ENCODE data around the gene ANKHD1. TPM values are rescaled to one million over a fixed set of nuclear protein-coding genes. Genes with fewer than 3 reads are reported as not detected.

ANKHD1 gene
- polyA plus RNA-seq, 1 of the 3 experiments (the other 2 are of a cell fraction), result 26.7 TPM

GRCh38 chr5:140587495-140587894 is 185.9 kb downstream of the ANKHD1 start:
- WGBS (ENCODE audit: low lambda C conversion rate), result 94% methylated on average over 1 of the region's 1 CpG
- Histone ChIP-seq H3K4me3 (ENCODE audit: low read depth in 2 of 2, low read length in 1 of 2) (no peak overlapping the region), H4K20me1 (ENCODE audit: insufficient read depth) (no peaks in the 10 kb centered on the region), H3K27me3 (ENCODE audit: insufficient read depth) (no peaks in the 10 kb centered on the region), H3K9ac (no peak overlapping the region), H3K4me2 (no peak overlapping the region), H3K36me3 (replicated peaks in 1 of 2; ENCODE audit: control insufficient read depth in 1 of 2, insufficient read depth in 2 of 2, low read length in 1 of 2) (no peaks in the 10 kb centered on the region), H3K4me1 (ENCODE audit: control insufficient read depth in 1 of 2, insufficient read depth in 2 of 2, low read depth in 1 of 2, low read length in 1 of 2) (no peaks in the 10 kb centered on the region), H3K79me2 (ENCODE audit: insufficient read depth) (no peaks in the 10 kb centered on the region), H2AFZ (ENCODE audit: low read depth) (no peak overlapping the region), H3F3A (replicated peaks; ENCODE audit: insufficient read depth) (no peaks in the 10 kb centered on the region), H3K9me2 (no peaks in the 10 kb centered on the region), H3K27ac (ENCODE audit: low read depth in 2 of 2, low read length in 1 of 2) (no peak overlapping the region), H3K9me3 (no peaks in the 10 kb centered on the region)
- no peak for TF ChIP-seq CHD2 (IDR thresholded peaks at IDR 0.05; ENCODE audit: low read length, partially characterized antibody)
- TF ChIP-seq MEF2A (IDR thresholded peaks at IDR 0.05; ENCODE audit: borderline replicate concordance, low read depth), result no peak
- TF ChIP-seq FOXJ3 (CRISPR knock-in tag; IDR thresholded peaks at IDR 0.05), result no peak
- no peak for TF ChIP-seq ELF1 (IDR thresholded peaks at IDR 0.05)
- no peak for TF ChIP-seq RCOR1 (IDR thresholded peaks at IDR 0.05; ENCODE audit: low read length)
- no peak for TF ChIP-seq TEAD4 (IDR thresholded peaks at IDR 0.05; ENCODE audit: borderline replicate concordance, insufficient read depth)
- no peak for TF ChIP-seq EP300 (IDR thresholded peaks at IDR 0.05; ENCODE audit: borderline replicate concordance in 1 of 2, low read depth in 1 of 2, low read length in 1 of 2)
- no peak for TF ChIP-seq GABPA (IDR thresholded peaks at IDR 0.05; ENCODE audit: low read depth)
- no peak for TF ChIP-seq RXRA (IDR thresholded peaks at IDR 0.05; ENCODE audit: borderline replicate concordance, low read depth)
- TF ChIP-seq, protein P1, sequence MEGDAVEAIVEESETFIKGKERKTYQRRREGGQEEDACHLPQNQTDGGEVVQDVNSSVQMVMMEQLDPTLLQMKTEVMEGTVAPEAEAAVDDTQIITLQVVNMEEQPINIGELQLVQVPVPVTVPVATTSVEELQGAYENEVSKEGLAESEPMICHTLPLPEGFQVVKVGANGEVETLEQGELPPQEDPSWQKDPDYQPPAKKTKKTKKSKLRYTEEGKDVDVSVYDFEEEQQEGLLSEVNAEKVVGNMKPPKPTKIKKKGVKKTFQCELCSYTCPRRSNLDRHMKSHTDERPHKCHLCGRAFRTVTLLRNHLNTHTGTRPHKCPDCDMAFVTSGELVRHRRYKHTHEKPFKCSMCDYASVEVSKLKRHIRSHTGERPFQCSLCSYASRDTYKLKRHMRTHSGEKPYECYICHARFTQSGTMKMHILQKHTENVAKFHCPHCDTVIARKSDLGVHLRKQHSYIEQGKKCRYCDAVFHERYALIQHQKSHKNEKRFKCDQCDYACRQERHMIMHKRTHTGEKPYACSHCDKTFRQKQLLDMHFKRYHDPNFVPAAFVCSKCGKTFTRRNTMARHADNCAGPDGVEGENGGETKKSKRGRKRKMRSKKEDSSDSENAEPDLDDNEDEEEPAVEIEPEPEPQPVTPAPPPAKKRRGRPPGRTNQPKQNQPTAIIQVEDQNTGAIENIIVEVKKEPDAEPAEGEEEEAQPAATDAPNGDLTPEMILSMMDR (IDR thresholded peaks at IDR 0.05), result no peak
- no peak for TF ChIP-seq RFX5 (IDR thresholded peaks at IDR 0.05; ENCODE audit: low read length)
- TF ChIP-seq JUND (IDR thresholded peaks at IDR 0.05), result no peak
- TF ChIP-seq, protein P2, sequence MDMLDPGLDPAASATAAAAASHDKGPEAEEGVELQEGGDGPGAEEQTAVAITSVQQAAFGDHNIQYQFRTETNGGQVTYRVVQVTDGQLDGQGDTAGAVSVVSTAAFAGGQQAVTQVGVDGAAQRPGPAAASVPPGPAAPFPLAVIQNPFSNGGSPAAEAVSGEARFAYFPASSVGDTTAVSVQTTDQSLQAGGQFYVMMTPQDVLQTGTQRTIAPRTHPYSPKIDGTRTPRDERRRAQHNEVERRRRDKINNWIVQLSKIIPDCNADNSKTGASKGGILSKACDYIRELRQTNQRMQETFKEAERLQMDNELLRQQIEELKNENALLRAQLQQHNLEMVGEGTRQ (IDR thresholded peaks at IDR 0.05; ENCODE audit: borderline replicate concordance, low read depth, low read length), result no peak
- TF ChIP-seq NFIC (IDR thresholded peaks at IDR 0.05; ENCODE audit: borderline replicate concordance), result no peak
- no peak for TF ChIP-seq FOSL2 (IDR thresholded peaks at IDR 0.05; ENCODE audit: borderline replicate concordance, low read depth)
- no peak for TF ChIP-seq RAD21 (IDR thresholded peaks at IDR 0.05; ENCODE audit: low read length)
- TF ChIP-seq, protein P3, sequence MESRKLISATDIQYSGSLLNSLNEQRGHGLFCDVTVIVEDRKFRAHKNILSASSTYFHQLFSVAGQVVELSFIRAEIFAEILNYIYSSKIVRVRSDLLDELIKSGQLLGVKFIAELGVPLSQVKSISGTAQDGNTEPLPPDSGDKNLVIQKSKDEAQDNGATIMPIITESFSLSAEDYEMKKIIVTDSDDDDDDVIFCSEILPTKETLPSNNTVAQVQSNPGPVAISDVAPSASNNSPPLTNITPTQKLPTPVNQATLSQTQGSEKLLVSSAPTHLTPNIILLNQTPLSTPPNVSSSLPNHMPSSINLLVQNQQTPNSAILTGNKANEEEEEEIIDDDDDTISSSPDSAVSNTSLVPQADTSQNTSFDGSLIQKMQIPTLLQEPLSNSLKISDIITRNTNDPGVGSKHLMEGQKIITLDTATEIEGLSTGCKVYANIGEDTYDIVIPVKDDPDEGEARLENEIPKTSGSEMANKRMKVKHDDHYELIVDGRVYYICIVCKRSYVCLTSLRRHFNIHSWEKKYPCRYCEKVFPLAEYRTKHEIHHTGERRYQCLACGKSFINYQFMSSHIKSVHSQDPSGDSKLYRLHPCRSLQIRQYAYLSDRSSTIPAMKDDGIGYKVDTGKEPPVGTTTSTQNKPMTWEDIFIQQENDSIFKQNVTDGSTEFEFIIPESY (IDR thresholded peaks at IDR 0.05; ENCODE audit: borderline replicate concordance, low read depth), result no peak
- TF ChIP-seq FOXM1 (IDR thresholded peaks at IDR 0.05; ENCODE audit: low read depth), result no peak
- ChIA-PET POLR2A (no interaction called here), CTCF (no interaction called here)
- DNase-seq, result no peak

All from SK-N-SH (cell line).